ENCODE measurements around the gene RAB7A.
A peak's percentile ranks its signal among the peaks of the same experiment; 100 is the strongest.

Gene RAB7A

GRCh38 chr3:128775241-128775640, 49.3 kb downstream of the RAB7A start:
- peaks cover 11% of the 10 kb centered on the region for H3K9me3 Mint-ChIP-seq
- H3K4me3 Mint-ChIP-seq = no peak overlapping the region
- no peak for TF ChIP-seq CTCF (IDR thresholded peaks at IDR 0.05; ENCODE audit: unreplicated experiment in 3 of 3)
- peaks cover 44% of the 10 kb centered on the region for H3K36me3 Mint-ChIP-seq (ENCODE audit: low read depth)
- peaks cover 21% of the 10 kb centered on the region for H3K4me1 Mint-ChIP-seq
- peak overlapping the region in 2 of 3 experiments; percentile 23 to 53 for H3K27ac Mint-ChIP-seq
- no peaks in the 10 kb centered on the region for H3K27me3 Mint-ChIP-seq (ENCODE audit: low read depth)

GRCh38 chr3:128775906-128776542, 50.0 kb downstream of the RAB7A start:
- no peak for TF ChIP-seq CTCF (IDR thresholded peaks at IDR 0.05; ENCODE audit: unreplicated experiment in 3 of 3)
- H3K36me3 Mint-ChIP-seq (ENCODE audit: low read depth) = peaks cover 44% of the 10 kb centered on the region
- H3K4me3 Mint-ChIP-seq = no peak overlapping the region
- peaks cover 11% of the 10 kb centered on the region for H3K9me3 Mint-ChIP-seq
- no peaks in the 10 kb centered on the region for H3K27me3 Mint-ChIP-seq (ENCODE audit: low read depth)
- H3K27ac Mint-ChIP-seq = no peak overlapping the region
- peaks cover 29% of the 10 kb centered on the region for H3K4me1 Mint-ChIP-seq

GRCh38 chr3:128780101-128780837, 54.3 kb downstream of the RAB7A start:
- Mint-ChIP-seq H3K4me3 (no peak overlapping the region), H3K27me3 (ENCODE audit: low read depth) (no peaks in the 10 kb centered on the region), H3K9me3 (peaks cover 1% of the 10 kb centered on the region), H3K36me3 (ENCODE audit: low read depth) (peaks cover 18% of the 10 kb centered on the region), H3K27ac (peak overlapping the region; percentile 41 to 63 (median 43)), H3K4me1 (peaks cover 46% of the 10 kb centered on the region)
- TF ChIP-seq CTCF (IDR thresholded peaks at IDR 0.05; ENCODE audit: unreplicated experiment in 3 of 3) = no peak

GRCh38 chr3:128781164-128781563, 55.2 kb downstream of the RAB7A start:
- no peak overlapping the region for H3K4me3 Mint-ChIP-seq
- peaks cover 50% of the 10 kb centered on the region for H3K4me1 Mint-ChIP-seq
- peaks cover 11% of the 10 kb centered on the region for H3K36me3 Mint-ChIP-seq (ENCODE audit: low read depth)
- no peaks in the 10 kb centered on the region for H3K27me3 Mint-ChIP-seq (ENCODE audit: low read depth)
- no peak for TF ChIP-seq CTCF (IDR thresholded peaks at IDR 0.05; ENCODE audit: unreplicated experiment in 3 of 3)
- peak overlapping the region in 1 of 3 experiments; percentile 3 for H3K27ac Mint-ChIP-seq
- H3K9me3 Mint-ChIP-seq = no peaks in the 10 kb centered on the region

GRCh38 chr3:128782282-128783146, 56.5 kb downstream of the RAB7A start:
- no peaks in the 10 kb centered on the region for H3K36me3 Mint-ChIP-seq (ENCODE audit: low read depth)
- H3K27ac Mint-ChIP-seq = no peak overlapping the region
- no peaks in the 10 kb centered on the region for H3K27me3 Mint-ChIP-seq (ENCODE audit: low read depth)
- H3K4me3 Mint-ChIP-seq = no peak overlapping the region
- no peaks in the 10 kb centered on the region for H3K9me3 Mint-ChIP-seq
- H3K4me1 Mint-ChIP-seq = peaks cover 60% of the 10 kb centered on the region
- no peak for TF ChIP-seq CTCF (IDR thresholded peaks at IDR 0.05; ENCODE audit: unreplicated experiment in 3 of 3)

Data from nephron (organoid).